GM21723 (cell line): ENCODE data around the gene CPEB2.
"Not testable (repeated sequence)": the region's sequence is repeated elsewhere in the genome, so short reads cannot be mapped to it uniquely, and the experiment has no call there.

ENCODE experiments used
- ATAC-seq: cut with Tn5 transposase; IDR thresholded peaks from one replicate; pipeline ENCODE4 v1.9.1; 2021; ENCODE audit warnings: mild to moderate bottlenecking, moderate library complexity; ENCODE audit not compliant: unreplicated experiment

Gene CPEB2

DNA sequence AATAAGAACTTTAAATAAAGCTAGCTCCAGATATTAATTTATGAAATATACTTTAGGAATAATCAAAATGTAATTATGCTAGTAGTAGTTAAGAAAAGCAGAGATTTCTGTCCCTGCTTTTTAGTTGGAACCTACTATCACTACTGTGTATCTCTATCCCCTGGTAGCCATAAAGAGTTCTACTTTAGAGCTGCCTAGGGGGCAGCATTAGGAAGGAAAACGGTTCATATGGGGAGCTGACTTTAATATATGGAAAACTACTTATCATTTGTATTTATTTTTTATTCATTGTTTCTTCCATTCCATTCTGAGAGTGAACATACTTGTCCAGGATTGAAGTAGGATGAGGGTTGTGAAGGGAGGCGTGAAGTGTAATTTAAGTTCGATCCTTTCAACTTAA is 40.9 kb downstream of the CPEB2 start:
- no peak for ATAC-seq

DNA sequence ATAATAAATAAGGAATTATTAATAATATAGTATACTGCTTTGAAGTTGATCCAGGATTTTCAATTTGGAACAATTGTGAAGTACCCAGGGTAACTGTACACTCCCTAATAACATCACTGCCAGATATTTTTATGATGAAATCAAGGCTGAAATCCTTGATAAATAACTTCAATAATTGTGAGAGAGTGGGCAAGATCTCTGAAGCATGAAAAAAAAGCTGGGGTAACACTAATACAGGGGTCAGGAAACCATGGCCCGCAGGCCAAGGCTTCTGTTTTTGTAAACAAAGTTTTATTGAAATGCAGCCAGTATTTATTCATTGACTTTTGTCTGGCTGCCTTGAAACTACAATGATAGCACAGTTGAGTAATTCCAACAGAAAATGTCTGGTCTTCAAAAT is 41.6 kb downstream of the CPEB2 start:
- ATAC-seq, result no peak

DNA sequence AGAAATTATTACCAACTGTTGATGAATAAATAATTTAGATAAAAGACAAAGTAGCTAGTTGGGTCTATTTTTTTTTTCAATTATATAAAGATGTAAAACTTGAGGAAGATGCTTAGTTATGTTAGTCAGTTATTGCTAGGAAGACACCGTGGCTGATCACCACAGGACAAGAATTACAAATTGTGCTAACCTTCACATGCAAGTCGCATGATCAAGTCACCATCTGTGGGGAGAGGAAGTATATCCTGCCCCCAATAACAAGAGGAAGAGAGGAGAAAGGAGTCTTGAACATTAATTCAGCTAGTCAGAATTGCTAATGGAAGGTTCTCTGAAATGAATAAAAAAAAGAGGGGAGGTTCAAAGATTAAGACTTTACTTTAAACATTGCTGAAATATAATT is 52.3 kb downstream of the CPEB2 start:
- ATAC-seq, result no peak

DNA sequence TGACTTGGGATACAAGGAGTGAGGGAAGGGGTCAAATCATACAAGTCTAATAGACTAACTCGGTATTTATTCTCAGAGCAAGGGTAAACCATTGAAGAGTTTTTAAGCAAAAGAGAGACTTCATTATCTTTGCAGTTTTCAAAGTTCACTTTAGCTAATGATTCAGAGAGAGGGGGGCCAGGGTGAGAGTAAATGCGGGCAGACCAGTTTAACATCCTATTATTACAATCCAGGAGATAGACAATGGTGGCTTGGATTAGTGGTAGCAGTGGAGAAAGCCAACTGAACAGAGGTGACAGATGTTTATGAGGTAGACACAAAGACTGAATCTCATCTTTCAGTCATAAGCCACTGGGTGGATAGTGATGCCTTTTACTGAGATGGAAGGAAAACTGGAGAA is 57.9 kb downstream of the CPEB2 start:
- no peak for ATAC-seq

DNA sequence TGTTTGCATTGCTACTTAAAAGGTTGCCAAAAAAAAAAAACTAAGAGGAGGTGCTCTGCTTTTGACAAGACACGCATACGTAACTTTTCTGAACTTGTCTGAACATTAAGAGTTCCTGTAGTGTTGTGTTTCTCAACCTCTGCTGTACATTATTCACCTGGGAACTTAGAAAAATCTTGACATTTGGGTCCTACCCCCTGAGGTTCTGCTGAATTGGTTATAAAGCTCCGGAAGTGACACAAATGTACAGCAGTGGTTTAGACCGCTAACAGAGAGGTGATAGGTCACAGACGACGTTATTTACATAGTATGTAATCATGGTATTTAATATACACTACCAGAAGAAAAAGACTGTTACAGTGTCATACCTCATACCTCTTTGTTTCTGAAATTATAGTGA is 61.1 kb downstream of the CPEB2 start:
- ATAC-seq, result no peak

DNA sequence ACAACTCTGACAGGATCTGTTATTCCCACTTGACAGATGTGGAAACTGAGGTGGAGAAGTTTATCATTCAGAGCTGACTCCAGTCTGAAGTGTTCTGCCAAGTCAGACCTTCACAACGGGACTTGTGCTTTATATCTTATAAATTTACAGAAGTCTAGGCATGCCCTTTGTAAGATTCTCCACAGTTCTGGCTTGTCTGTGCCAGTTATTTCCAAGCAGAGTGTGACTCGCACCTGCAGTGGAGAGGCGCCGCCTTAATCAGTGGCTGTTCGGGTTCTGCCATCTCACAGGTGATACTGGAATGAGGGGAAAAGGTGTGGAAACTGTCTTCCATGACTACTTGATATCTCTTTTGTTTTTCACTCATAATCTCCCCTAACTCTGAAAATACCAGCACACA is 63.2 kb downstream of the CPEB2 start:
- no peak for ATAC-seq

DNA sequence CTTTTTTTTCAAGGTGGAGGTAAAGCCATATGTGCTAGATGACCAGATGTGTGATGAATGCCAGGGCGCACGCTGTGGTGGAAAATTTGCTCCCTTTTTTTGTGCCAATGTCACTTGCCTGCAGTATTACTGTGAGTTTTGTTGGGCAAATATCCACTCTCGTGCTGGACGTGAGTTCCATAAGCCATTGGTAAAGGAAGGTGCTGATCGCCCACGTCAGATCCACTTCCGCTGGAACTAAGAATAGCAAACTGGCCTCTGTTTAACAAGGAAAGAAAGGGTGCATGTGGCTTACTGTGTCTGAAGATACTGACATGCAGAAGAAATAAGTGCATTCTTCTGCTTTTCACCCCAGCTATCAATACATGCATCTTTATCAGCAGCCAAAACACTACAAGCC is 63.9 kb downstream of the CPEB2 start:
- ATAC-seq, result no peak

DNA sequence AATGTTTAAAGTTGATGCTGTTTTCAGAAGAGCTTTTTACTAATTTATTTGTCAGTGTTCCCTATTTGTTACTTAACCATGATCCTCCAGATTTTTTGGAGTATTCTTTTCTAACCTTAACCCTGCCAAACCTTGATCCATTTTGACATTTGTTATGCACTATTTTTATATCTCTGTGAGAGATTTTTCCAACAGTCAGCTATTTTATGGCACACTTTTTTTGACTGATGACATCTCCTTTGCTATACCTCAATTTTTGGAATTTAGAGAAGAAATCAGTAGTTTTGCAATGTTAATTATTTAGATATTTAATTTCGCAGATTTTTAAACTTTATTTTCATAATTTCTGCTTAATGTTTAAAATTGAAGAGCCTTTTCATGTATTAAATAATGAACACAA is 66.0 kb downstream of the CPEB2 start:
- no peak for ATAC-seq

DNA sequence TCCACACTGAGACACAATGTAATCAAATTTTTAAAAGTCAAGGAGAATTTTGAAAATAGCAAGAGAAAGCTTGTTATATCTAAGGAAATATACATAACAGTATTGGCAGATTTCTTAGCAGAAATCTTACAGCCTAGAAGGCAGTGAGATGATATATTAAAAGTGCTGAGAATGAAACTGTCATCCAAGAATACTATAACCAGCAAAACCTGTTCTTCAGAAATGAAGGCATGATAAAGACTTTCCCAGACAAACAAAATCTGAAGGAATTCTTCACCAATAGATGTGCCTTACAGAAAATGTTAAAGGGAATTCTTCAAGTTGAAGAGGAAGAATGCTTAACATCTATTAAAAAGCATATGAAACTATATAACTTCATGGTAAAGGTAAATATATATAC is 73.6 kb downstream of the CPEB2 start:
- ATAC-seq, result no peak

DNA sequence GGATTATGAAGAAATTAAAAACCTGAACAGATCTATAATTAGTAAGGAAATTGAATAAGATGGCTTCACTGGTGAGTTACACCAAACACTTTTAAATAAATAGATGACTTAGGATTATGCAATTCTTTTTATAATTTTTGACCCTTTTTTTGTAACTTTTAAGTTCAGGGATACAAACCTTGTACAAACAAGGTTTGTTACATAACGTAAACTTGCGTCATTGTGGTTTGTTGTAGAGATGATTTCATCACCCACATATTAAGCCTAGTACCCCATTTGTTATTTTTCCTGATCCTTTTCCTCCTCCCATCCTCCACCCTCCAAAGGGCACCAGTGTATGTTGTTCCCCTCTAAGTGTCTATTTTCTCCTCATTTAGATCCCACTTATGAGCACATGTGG is 75.7 kb downstream of the CPEB2 start:
- ATAC-seq, result no peak

DNA sequence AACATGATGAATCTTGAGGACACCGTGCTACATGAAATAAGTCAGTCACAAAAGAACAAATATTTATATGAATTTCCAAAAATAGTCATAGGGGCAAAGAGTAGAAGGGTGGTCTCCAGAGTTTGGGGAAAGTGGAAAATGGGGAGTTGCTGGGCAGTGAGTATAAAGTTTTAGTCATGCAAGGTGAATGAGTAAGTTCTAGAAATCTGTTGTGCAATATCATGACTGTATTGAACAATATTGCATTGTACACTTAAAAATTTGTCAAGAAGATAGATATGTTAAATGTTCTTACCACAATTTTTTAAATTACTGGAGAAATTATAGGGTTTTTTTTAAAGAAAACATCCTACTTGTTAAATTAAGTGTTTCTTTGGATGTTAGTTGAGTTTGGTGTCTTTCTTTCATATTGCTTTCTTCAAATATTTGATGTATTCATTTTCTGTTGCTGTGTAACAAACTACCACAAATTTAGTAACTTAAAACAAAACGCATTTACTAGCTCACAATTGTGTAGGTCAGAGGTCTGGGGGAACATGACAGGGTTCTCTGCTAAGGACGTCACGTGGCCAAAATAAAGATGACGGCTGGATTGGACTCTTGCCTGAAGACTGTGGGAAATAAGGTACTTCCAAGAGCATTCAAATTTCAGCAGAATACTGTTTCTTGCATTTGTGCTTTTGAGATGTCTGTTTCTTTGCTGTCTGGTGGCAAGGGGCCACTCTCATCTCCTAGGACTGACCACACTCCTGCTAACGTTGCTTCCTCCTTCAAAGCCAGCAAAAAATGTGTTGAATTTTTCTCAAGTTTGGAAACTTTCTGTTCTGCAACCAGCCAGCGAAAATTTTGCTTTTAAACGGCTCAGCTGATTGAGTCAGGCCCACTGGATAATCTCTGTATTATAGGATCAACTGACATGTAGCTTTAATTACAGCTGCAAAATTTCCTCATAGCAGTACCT is 76.7 kb downstream of the CPEB2 start:
- no peak for ATAC-seq

DNA sequence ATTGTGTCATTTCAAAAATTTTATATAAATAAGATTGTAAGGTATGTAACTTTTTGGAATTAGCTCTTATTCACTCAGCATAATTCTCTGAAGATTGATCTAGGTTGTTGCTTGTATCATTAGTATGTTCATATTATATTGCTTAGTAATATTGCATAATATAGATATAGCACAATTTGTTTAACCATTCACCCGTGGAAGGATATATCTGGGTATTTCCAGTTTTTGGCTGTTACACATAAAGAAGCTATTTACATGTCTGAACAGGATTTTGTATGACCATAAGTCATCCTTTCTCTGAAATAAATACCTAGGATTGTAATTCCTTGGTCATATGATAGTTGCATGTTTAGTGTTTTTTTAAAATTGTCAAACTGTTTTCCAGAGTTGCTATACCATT is 82.5 kb downstream of the CPEB2 start:
- no peak for ATAC-seq

DNA sequence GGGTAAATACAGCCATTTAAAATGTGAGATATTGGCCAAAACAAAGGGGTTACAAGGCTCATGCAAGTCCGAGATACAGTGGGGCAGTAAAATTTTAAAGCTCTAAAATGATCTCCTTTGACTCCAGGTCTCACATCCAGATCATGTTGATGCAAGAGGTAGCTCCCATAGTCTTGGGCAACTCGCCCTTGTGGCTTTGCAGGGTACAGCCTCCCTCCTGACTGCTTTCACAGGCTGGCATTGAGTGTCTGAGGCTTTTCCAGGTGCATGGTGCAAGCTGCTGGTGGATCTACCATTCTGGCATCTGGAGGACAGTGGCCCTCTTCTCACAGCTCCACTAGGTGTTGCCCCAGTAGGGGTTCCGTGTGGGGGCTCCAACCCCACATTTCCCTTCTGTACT is 83.5 kb downstream of the CPEB2 start:
- not testable (repeated sequence) for ATAC-seq

DNA sequence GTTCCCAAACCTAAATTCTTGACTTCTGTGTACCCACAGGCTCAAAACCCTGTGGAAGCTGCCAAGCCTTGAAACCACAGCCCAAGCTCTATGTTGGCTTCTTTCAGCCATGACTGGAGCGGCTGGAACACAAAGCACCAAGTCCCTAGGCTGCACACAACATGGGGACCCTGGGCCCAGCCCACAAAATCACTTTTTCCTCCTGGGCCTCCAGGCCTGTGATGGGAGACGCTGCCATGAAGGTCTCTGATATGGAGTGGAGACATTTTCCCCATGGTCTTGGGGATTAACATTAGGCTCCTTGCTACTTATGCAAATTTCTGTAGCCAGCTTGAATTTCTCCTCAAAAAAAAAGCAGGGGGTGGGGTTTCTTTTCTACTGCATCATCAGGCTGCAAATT is 84.0 kb downstream of the CPEB2 start:
- not testable (repeated sequence) for ATAC-seq

DNA sequence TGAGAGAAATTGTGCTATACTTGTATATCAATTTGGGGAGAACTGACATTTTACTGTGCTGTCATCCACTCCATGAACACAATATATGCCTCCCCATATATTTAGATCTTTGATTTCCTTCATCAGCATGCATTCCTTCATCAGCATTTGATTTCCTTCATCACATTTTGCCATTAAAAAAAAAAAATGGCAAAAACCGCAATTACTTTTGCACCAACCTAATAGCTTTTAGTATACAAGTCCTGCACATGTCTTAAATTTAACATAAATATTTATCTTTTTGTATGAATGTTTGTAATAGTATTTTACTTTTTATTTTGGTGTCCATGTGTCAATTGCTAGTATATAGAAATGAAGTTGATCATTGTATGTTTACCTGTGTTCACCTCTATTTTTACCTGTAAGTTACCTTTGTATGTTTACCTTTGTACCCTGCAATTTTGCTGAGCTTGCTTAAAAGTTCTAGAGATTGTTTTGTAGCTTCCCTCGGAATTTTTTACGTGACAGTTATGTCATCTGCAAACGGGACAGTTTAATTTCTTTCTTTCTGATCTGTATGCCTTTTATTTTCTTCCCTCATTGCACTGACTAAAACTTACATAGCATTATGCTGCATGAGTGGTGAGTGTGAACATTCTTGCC is 86.2 kb downstream of the CPEB2 start:
- no peak for ATAC-seq

DNA sequence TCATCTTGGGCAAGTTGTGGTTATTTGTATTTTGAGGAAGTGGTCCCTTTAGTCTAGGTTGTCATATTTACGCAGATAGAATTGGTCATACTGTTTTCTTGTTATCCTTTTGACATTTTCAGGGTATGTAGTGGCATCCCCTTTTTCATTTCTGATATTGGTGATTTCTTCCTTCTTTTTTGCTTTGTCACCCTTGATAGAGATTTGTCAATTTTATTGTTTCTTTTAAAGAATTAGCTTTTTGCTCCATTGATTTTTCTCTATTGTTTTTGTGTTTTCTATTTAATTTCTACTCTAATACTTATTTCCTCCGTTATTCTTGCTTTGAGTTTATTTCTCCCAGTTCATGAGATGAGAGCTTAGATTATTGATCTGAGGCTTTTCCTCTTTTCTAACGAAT is 87.7 kb downstream of the CPEB2 start:
- ATAC-seq, result no peak

DNA sequence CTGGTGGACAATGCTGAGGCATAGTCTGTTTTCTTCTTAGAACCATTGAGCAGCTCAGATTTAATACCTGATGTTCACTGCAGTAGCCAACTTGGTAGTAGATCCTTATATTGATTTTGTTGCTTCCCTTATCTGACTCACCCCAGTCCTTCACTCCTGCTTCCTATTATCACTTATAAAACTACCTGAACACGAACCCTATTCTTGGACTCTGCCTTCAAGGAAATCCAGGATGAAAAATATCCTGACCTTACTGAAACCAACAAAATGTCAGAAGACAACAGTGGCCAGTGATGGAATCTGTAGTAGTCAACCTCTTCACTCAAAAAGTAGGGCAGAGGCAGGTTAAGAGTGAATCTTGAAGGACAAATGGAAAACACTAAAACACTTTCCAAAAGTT is 98.1 kb downstream of the CPEB2 start:
- no peak for ATAC-seq

DNA sequence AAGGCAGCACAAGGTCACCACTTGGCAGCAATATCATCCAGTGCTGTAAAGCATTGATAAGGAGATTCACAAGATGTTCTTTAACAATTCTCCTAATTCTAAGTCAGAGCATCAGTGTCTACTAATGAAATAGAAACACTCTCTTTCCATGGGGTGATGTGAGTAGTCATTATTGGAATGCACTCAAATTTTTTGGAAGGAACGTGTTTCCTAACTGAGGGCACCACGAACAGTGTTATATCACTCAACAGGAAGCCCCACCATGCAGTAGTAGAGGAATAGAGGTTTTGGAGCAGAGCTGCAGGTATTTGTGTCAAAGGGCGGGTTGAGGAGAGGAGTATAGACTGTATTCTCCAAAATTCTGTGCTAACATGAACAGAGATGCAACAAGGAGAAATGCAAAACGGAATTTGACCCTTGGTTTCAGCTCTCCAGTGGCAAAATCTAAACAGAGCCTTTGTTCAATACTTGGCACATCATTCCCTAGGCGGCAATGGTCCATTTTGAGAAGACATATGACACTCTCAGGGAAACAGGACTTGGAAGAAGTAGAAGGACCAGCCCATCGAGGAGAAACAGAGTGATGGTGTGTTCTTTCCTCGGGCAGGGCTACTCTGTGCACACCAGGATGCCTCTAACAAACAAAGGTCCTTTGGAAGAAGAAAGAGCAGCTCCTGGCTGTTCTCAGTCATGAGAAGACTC is 98.9 kb downstream of the CPEB2 start:
- ATAC-seq, result no peak

DNA sequence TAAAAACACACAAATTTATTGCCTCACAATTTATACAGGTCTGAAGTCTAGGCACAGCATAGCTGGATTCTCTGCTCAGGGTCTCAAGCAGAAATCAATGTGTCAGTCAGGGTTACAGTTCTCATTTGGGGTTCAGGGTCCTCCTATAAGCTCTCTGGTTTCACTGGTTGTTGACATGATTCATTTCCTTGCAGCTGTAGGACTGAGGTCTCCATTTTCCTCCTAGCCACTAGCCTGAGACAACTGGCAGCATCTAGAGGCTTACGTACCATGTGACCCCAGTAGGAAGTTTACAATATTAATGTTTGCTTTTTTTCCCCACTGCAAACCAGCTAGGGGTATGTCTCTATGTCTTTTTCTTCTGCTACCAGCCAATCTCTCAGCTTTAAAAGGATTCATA is 102.5 kb downstream of the CPEB2 start:
- no peak for ATAC-seq

DNA sequence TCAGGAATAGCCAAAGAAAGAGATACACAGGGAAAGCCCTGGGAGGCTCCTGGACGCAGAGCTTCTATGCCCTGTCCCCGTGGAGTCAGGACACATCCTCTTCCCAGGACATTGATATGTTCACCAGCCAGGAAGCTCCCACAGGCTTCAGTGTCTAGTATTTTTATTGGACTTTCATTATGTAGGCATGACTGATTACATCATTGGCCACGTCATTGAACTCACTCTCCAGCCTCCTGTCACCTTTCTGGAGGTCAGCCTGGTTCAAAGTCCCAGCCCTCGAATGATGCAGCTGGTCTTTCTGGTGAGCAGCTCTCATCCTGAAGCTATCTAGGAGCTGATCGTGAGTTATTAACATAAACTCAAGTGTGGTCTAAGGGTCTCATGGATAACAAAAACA is 104.1 kb downstream of the CPEB2 start:
- ATAC-seq, result no peak

DNA sequence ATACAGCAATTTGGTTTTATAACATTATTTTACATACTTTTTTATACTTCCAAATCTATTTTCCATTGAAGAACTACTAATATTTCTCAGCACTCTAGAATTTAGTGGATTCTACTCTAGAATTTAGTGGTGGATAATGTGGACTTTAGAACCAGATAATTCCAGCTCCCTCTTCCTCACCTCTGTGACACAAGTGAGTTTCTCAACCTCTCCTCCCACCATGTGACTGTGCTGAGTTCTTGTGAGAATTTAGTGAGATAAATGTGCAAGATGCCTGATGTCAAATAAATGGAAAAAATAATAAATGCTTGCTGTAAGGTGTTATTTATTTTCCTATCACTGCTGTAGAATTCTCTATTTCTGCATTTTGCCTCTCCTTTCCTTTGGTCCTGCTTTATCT is 107.3 kb downstream of the CPEB2 start:
- no peak for ATAC-seq

DNA sequence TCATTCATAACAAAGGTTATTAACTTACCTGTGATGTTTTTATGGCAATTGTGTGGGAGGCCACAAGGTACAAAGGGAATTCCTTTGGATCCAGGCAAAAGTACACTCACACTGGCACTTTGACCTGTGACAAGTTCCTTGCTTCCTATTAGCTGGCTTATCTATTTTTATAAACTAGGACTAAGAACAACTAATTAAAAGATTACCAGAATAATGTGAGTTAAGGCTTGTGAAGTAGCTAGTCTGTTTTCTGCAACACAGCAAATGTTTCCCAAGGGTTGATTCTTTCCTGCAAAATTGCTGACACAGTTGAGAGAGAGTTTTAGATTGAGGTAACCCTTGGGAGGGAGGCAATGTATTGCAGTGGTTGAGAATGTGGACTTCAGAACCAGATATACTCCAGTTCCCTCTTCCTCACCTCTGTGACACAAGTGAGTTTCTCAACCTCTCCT is 107.9 kb downstream of the CPEB2 start:
- ATAC-seq, result no peak
